Ishikawa (cell line): Measurements from ENCODE around the gene SLC6A6.

Experiments
- CEBPB ChIP-seq: IDR thresholded peaks from 2 replicates; pipeline ENCODE4 v1.6.1; 2012
- TAF1 ChIP-seq: IDR thresholded peaks from 2 replicates; pipeline ENCODE4 v1.6.1; 2012; ENCODE audit warnings: low read depth, mild to moderate bottlenecking
- YY1 ChIP-seq: IDR thresholded peaks from 2 replicates; pipeline ENCODE4 v1.6.1; 2012; ENCODE audit warnings: low read depth
- TF ChIP-seq, protein P1 (sequence below): IDR thresholded peaks from 2 replicates; pipeline ENCODE4 v1.6.1; 2012; ENCODE audit warnings: low read depth, mild to moderate bottlenecking
- TF ChIP-seq, protein P2 (sequence below): IDR thresholded peaks from 2 replicates; pipeline ENCODE4 v1.6.1; 2012

DNA sequence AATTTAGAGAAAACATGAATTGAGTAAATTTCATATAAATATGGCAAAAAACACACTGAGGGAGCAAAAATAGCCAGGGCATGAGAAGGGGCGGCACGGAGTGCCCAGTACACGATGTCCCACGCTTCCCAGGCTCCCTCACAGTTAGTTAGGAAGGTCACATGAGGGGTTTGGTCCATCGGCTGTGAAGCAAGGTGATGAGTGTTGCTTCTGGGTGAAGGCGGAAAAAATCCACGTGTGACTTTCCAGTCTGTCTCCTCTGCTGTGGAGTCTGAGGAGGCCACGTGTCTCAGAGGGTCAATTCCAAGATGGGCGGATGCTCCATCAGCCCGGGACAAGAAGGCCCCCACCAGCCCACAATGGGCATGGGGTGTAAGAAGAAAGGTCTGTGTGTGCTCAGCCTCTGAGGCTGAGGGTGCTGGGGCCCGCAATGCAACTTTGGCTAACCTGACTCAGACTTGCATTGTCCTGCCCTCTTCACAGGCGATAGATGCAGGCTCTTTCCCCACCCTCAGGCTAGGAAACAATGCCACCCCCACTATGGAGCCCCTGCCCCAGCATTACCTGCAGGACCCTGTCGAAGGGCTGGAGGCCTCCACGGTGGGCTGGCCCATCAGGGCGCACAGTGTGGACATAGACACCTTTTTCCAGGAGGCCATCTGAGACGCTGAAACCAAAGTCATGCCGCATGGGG, 92.0 kb downstream of the SLC6A6 start:
- TF ChIP-seq, protein P1, sequence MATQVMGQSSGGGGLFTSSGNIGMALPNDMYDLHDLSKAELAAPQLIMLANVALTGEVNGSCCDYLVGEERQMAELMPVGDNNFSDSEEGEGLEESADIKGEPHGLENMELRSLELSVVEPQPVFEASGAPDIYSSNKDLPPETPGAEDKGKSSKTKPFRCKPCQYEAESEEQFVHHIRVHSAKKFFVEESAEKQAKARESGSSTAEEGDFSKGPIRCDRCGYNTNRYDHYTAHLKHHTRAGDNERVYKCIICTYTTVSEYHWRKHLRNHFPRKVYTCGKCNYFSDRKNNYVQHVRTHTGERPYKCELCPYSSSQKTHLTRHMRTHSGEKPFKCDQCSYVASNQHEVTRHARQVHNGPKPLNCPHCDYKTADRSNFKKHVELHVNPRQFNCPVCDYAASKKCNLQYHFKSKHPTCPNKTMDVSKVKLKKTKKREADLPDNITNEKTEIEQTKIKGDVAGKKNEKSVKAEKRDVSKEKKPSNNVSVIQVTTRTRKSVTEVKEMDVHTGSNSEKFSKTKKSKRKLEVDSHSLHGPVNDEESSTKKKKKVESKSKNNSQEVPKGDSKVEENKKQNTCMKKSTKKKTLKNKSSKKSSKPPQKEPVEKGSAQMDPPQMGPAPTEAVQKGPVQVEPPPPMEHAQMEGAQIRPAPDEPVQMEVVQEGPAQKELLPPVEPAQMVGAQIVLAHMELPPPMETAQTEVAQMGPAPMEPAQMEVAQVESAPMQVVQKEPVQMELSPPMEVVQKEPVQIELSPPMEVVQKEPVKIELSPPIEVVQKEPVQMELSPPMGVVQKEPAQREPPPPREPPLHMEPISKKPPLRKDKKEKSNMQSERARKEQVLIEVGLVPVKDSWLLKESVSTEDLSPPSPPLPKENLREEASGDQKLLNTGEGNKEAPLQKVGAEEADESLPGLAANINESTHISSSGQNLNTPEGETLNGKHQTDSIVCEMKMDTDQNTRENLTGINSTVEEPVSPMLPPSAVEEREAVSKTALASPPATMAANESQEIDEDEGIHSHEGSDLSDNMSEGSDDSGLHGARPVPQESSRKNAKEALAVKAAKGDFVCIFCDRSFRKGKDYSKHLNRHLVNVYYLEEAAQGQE = no peak
- no peak for TF ChIP-seq CEBPB
- no peak for TF ChIP-seq TAF1
- TF ChIP-seq, protein P2, sequence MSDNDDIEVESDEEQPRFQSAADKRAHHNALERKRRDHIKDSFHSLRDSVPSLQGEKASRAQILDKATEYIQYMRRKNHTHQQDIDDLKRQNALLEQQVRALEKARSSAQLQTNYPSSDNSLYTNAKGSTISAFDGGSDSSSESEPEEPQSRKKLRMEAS = no peak
- TF ChIP-seq YY1 = no peak
